ENCODE results near the gene POLR2B.

DNA sequence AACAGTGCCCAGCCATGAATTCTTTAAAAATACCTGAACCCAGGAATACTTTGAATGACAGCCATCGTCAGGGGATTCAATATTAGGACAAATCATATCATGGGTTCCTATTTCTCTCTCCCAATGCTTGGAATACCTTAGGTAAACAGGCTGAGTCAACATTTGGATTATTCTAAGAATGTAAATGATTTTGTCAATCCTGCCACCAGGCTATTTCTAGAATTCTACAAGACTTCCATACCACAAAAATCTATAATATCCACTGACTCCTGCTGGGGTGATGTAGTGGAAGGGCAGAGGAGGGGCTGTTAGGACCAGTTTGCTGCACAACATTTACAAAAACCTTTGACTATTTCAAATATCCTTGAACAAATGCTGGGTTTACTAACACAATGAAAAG, 66.3 kb downstream of the POLR2B start:
- TF ChIP-seq, protein P1, sequence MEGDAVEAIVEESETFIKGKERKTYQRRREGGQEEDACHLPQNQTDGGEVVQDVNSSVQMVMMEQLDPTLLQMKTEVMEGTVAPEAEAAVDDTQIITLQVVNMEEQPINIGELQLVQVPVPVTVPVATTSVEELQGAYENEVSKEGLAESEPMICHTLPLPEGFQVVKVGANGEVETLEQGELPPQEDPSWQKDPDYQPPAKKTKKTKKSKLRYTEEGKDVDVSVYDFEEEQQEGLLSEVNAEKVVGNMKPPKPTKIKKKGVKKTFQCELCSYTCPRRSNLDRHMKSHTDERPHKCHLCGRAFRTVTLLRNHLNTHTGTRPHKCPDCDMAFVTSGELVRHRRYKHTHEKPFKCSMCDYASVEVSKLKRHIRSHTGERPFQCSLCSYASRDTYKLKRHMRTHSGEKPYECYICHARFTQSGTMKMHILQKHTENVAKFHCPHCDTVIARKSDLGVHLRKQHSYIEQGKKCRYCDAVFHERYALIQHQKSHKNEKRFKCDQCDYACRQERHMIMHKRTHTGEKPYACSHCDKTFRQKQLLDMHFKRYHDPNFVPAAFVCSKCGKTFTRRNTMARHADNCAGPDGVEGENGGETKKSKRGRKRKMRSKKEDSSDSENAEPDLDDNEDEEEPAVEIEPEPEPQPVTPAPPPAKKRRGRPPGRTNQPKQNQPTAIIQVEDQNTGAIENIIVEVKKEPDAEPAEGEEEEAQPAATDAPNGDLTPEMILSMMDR (IDR thresholded peaks at IDR 0.05) = no peak
- TF ChIP-seq ZFX (IDR thresholded peaks at IDR 0.05; ENCODE audit: borderline replicate concordance) = no peak

Measured in 22Rv1 (cell line).